ENCODE results near the gene SLC16A2.

- no peak for TF ChIP-seq EZH2 (IDR thresholded peaks at IDR 0.05; ENCODE audit: borderline replicate concordance, low read length)
- TF ChIP-seq CTCF (conservative IDR thresholded peaks at IDR 0.05 in 1 of 2, IDR thresholded peaks at IDR 0.05 in 1 of 2; ENCODE audit: extremely low read depth in 1 of 2, insufficient read depth in 1 of 2, low read depth in 1 of 2, low read length in 2 of 2): no peak
Observed at GRCh38 chrX:74492720-74493201, 71.5 kb downstream of the SLC16A2 start.

Measured in mammary epithelial cell (primary cell).